H9 (cell line): Measurements from ENCODE around the gene TH. TPM values are rescaled to one million over a fixed set of nuclear protein-coding genes. Genes with fewer than 3 reads are reported as not detected.
A peak's percentile ranks its signal among the peaks of the same experiment; 100 is the strongest.

Source experiments
- DNase-seq: peaks from one replicate; pipeline ENCODE4 v3.0.0-alpha.2; 2017
- H2AFZ ChIP-seq: one replicate; pipeline ENCODE4 v1.6.1; 2013; ENCODE audit warnings: mild to moderate bottlenecking, low read length, control low read depth, moderate library complexity
- H2AK5ac ChIP-seq: 2 replicates; pipeline ENCODE4 v1.6.1; 2013; ENCODE audit warnings: low read length, control low read depth, mixed read lengths; ENCODE audit not compliant: insufficient read length
- H2BK120ac ChIP-seq: one replicate; pipeline ENCODE4 v1.6.1; 2013; ENCODE audit warnings: low read depth, mild to moderate bottlenecking, low read length, control low read depth, inconsistent platforms; ENCODE audit not compliant: poor library complexity, severe bottlenecking
- H2BK12ac ChIP-seq: 2 replicates; pipeline ENCODE4 v1.6.1; 2013; ENCODE audit warnings: low read length, control low read depth, mixed read lengths, low read depth; ENCODE audit not compliant: insufficient read length
- H2BK15ac ChIP-seq: 2 replicates; pipeline ENCODE4 v1.6.1; 2013; ENCODE audit warnings: low read depth, low read length, control low read depth
- H2BK20ac ChIP-seq: one replicate; pipeline ENCODE4 v1.6.1; 2013; ENCODE audit warnings: low read depth, mild to moderate bottlenecking, low read length, control low read depth, inconsistent platforms; ENCODE audit not compliant: poor library complexity, severe bottlenecking
- H2BK5ac ChIP-seq: 2 replicates; pipeline ENCODE4 v1.6.1; 2013; ENCODE audit warnings: low read length, control low read depth, mixed read lengths; ENCODE audit not compliant: insufficient read length
- H3K14ac ChIP-seq: 2 replicates; pipeline ENCODE4 v1.6.1; 2013; ENCODE audit warnings: low read length, control low read depth; ENCODE audit not compliant: insufficient read depth
- H3K18ac ChIP-seq: 2 replicates; pipeline ENCODE4 v1.6.1; 2013; ENCODE audit warnings: low read depth, mild to moderate bottlenecking, mixed read lengths, low read length, control low read depth; ENCODE audit not compliant: insufficient read length
- H3K23ac ChIP-seq: 2 replicates; pipeline ENCODE4 v1.6.1; 2013; ENCODE audit warnings: low read length, control low read depth, mixed read lengths, low read depth; ENCODE audit not compliant: insufficient read length
- H3K23me2 ChIP-seq: 2 replicates; pipeline ENCODE4 v1.6.1; 2013; ENCODE audit warnings: low read depth, mild to moderate bottlenecking, mixed read lengths, low read length, control low read depth; ENCODE audit not compliant: insufficient read length, poor library complexity, severe bottlenecking
- H3K27ac ChIP-seq: 2 replicates; pipeline ENCODE4 v1.5.1; 2013; ENCODE audit warnings: low read length, control low read depth, mixed read lengths, low read depth; ENCODE audit not compliant: insufficient read length
- H3K27me3 ChIP-seq: 2 replicates; pipeline ENCODE4 v1.6.1; 2013; ENCODE audit warnings: low read length, control low read depth, inconsistent platforms; ENCODE audit not compliant: insufficient read depth
- H3K4ac ChIP-seq: 2 replicates; pipeline ENCODE4 v1.6.1; 2013; ENCODE audit warnings: low read depth, mild to moderate bottlenecking, control low read depth, inconsistent platforms, low read length, moderate library complexity
- H3K4me1 ChIP-seq: 2 replicates; pipeline ENCODE4 v1.6.1; 2013; ENCODE audit warnings: low read length, control low read depth, inconsistent platforms; ENCODE audit not compliant: insufficient read depth
- H3K4me2 ChIP-seq: 2 replicates; pipeline ENCODE4 v1.6.1; 2013; ENCODE audit warnings: low read length, control low read depth, mixed read lengths; ENCODE audit not compliant: insufficient read length, insufficient read depth
- H3K56ac ChIP-seq: 2 replicates; pipeline ENCODE4 v1.6.1; 2013; ENCODE audit warnings: low read depth, mild to moderate bottlenecking, mixed read lengths, low read length, control low read depth; ENCODE audit not compliant: insufficient read length
- H3K79me1 ChIP-seq: 2 replicates; pipeline ENCODE4 v1.6.1; 2013; ENCODE audit warnings: low read depth, mild to moderate bottlenecking, moderate library complexity, low read length, control low read depth, inconsistent platforms; ENCODE audit not compliant: insufficient read depth, poor library complexity, severe bottlenecking
- H3K79me2 ChIP-seq: 2 replicates; pipeline ENCODE4 v1.6.1; 2013; ENCODE audit warnings: low read length, control low read depth, inconsistent platforms; ENCODE audit not compliant: insufficient read depth
- H3K9ac ChIP-seq: 2 replicates; pipeline ENCODE4 v1.6.1; 2013; ENCODE audit warnings: low read length, control low read depth, mixed read lengths; ENCODE audit not compliant: insufficient read length; ENCODE audit errors: extremely low read depth
- H3K9me3 ChIP-seq: one replicate; pipeline ENCODE4 v1.6.1; 2013; ENCODE audit warnings: low read depth, low read length, inconsistent platforms; ENCODE audit not compliant: control insufficient read depth
- H3T11ph ChIP-seq: one replicate; pipeline ENCODE4 v1.6.1; 2013; ENCODE audit warnings: mild to moderate bottlenecking, low read length, control low read depth, inconsistent platforms
- H4K20me1 ChIP-seq: one replicate; pipeline ENCODE4 v1.6.1; 2013; ENCODE audit not compliant: control insufficient read depth, insufficient read length, insufficient read depth
- H4K5ac ChIP-seq: 2 replicates; pipeline ENCODE4 v1.6.1; 2013; ENCODE audit warnings: low read depth, mild to moderate bottlenecking, mixed read lengths, low read length, control low read depth; ENCODE audit not compliant: insufficient read length
- H4K8ac ChIP-seq: replicated peaks from 2 replicates; pipeline ENCODE4 v1.6.1; 2013; ENCODE audit warnings: low read length, control low read depth, mixed read lengths, low read depth; ENCODE audit not compliant: insufficient read length
- H4K91ac ChIP-seq: 2 replicates; pipeline ENCODE4 v1.6.1; 2013; ENCODE audit warnings: low read depth, mild to moderate bottlenecking, moderate library complexity, mixed read lengths, low read length, control low read depth; ENCODE audit not compliant: insufficient read length
- H3K27ac Mint-ChIP-seq, 3 experiments: 2 replicates in 2 of 3; 3 replicates in 1 of 3; pipeline ENCODE4 v1.8.0; 2020 to 2021; ENCODE audit warnings: mixed read lengths in 3 of 3, mild to moderate bottlenecking in 1 of 3, moderate library complexity in 1 of 3
- H3K27me3 Mint-ChIP-seq: 2 replicates; pipeline ENCODE4 v1.8.0; 2021; ENCODE audit warnings: low read depth, mild to moderate bottlenecking, moderate library complexity, mixed read lengths
- H3K36me3 Mint-ChIP-seq, 3 experiments: 2 replicates in 2 of 3; 3 replicates in 1 of 3; pipeline ENCODE4 v1.8.0; 2020 to 2021; ENCODE audit warnings: low read depth in 3 of 3, mixed read lengths in 3 of 3; ENCODE audit not compliant: insufficient read depth in 1 of 3
- H3K4me1 Mint-ChIP-seq, 2 experiments: 2 replicates each; pipeline ENCODE4 v1.8.0; 2020; ENCODE audit warnings: mixed read lengths in 2 of 2
- H3K4me3 Mint-ChIP-seq, 2 experiments: 2 replicates in 1 of 2; 3 replicates in 1 of 2; pipeline ENCODE4 v1.8.0; 2020 to 2021; ENCODE audit warnings: mild to moderate bottlenecking in 2 of 2, mixed read lengths in 2 of 2, moderate library complexity in 1 of 2
- H3K9me3 Mint-ChIP-seq, 2 experiments: 2 replicates in 1 of 2; 3 replicates in 1 of 2; pipeline ENCODE4 v1.8.0; 2020; ENCODE audit warnings: mild to moderate bottlenecking in 2 of 2, mixed read lengths in 2 of 2, moderate library complexity in 1 of 2
- CTCF ChIP-seq: fragments of 200-600 bp; sonication (generic); conservative IDR thresholded peaks from 3 replicates; pipeline ENCODE4 v1.8.0; 2021; ENCODE audit warnings: antibody characterized with exemption, mild to moderate bottlenecking
- WGBS: extraction: QIAGEN DNeasy Blood & Tissue Kit; methylation state at CpG from one replicate; pipeline ENCODE4 v1.1.7; 2013; ENCODE audit warnings: missing lambda C conversion rate, low lambda C conversion rate, mixed read lengths; ENCODE audit not compliant: insufficient read length; ENCODE audit errors: extremely low coverage; 5-methylcytosine and 5-hydroxymethylcytosine counted together
- total RNA-seq: library from RNA; stranded (reverse); gene quantifications from 2 replicates; pipeline ENCODE4 v1.2.1, GENCODE V29; 2021

Gene TH
- total RNA-seq, 1 experiment from 2014 or later, result not detected

GRCh38 chr11:2173150-2173693 is 1.6 kb upstream of the TH start:
- Histone ChIP-seq H2BK5ac (no peak overlapping the region), H2BK120ac (no peak overlapping the region), H2AFZ (no peak overlapping the region), H2BK12ac (no peak overlapping the region), H3T11ph (no peak overlapping the region), H3K79me2 (no peaks in the 10 kb centered on the region), H4K5ac (no peak overlapping the region), H3K79me1 (no peaks in the 10 kb centered on the region), H2BK15ac (no peak overlapping the region), H3K14ac (no peak overlapping the region), H2BK20ac (no peak overlapping the region), H3K18ac (no peak overlapping the region), H4K20me1 (no peaks in the 10 kb centered on the region), H4K8ac (no peak overlapping the region), H3K27me3 (no peaks in the 10 kb centered on the region), H3K9ac (no peak overlapping the region), H3K23me2 (no peaks in the 10 kb centered on the region), H3K27ac (no peak overlapping the region), H3K9me3 (no peaks in the 10 kb centered on the region), H2AK5ac (no peak overlapping the region), H3K4me2 (no peak overlapping the region), H4K91ac (no peak overlapping the region), H3K4me1 (no peaks in the 10 kb centered on the region), H3K23ac (no peak overlapping the region), H3K4ac (no peak overlapping the region), H3K56ac (no peak overlapping the region)
- H3K27ac Mint-ChIP-seq, result no peak overlapping the region
- DNase-seq, result peak; percentile 62
- TF ChIP-seq CTCF, result peak; percentile 68
- H3K9me3 Mint-ChIP-seq, result no peaks in the 10 kb centered on the region; a peak in 1 of 5 replicates
- no peak overlapping the region for H3K4me3 Mint-ChIP-seq
- peaks cover 11% of the 10 kb centered on the region for H3K27me3 Mint-ChIP-seq
- peaks cover 0 to 5% of the 10 kb centered on the region in 2 experiments; a peak in 1 of 4 replicates for H3K4me1 Mint-ChIP-seq
- no CpG with 5 or more reads among the region's 16 CpGs for WGBS
- no peaks in the 10 kb centered on the region for H3K36me3 Mint-ChIP-seq
